GM21360 (cell line): ENCODE results near the gene C4orf51.
A peak's percentile ranks its signal among the peaks of the same experiment; 100 is the strongest.

Experiments
- ATAC-seq: cut with Tn5 transposase; IDR thresholded peaks from one replicate; pipeline ENCODE4 v1.9.1; 2021; ENCODE audit warnings: mild to moderate bottlenecking, moderate library complexity; ENCODE audit not compliant: unreplicated experiment

C4orf51 gene

DNA sequence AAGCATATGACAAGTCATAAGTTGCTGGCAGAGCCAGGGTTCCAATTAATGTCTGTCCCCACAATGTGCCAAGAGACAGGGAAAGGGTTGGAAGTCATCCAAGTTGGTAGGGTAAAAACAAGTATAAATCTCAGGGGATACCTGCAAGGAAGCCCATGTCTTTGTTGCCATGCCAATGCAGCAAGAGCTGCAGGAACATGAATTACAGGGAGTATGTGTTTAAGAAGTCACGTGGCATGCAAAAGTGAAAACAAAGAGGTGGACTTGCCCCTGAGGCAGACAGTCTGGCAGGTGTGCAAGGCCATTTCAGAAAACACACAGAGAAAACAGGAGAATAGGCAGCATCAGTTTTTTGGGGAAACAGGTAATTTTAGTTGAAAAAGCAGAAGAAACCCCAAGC lies 29.4 kb downstream of the C4orf51 start:
- ATAC-seq = no peak

DNA sequence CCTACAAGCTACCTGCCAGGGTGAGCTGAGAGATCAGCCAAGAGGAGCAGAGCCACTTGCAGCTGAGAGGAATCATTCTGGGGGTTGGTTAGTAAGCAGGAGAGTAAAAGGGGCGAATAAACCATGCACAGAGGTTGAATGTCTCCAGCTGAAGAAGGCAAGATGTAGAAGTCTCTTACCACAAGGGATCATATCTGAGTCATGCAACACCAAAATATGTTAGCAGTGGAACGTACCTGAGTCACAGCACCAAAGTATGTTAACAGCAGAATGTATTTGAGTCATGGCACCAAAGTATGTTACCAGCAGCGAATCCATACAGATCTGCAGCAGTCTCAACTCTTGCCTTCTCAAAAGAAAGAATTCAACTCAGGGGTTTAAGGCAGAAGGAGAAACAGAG lies 29.9 kb downstream of the C4orf51 start:
- no peak for ATAC-seq

DNA sequence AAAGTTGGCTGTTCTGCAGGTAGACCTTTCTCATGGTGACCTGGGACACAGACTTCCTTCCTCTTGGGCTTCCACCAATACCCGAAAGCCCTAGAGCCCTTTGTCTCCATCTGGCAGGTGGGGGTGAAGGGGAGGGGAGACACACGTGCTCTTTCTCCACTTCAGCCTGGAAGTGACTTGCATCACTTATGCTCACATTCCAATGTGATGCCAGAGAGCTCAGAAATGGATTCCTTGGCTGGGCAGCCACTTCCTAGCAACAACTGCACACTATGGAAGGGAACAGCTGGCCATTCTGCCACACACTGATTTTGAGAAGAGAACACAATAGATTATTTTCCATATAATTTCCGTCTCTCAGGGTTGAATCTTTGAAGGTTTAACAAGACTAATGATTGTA lies 36.3 kb downstream of the C4orf51 start:
- ATAC-seq = no peak

DNA sequence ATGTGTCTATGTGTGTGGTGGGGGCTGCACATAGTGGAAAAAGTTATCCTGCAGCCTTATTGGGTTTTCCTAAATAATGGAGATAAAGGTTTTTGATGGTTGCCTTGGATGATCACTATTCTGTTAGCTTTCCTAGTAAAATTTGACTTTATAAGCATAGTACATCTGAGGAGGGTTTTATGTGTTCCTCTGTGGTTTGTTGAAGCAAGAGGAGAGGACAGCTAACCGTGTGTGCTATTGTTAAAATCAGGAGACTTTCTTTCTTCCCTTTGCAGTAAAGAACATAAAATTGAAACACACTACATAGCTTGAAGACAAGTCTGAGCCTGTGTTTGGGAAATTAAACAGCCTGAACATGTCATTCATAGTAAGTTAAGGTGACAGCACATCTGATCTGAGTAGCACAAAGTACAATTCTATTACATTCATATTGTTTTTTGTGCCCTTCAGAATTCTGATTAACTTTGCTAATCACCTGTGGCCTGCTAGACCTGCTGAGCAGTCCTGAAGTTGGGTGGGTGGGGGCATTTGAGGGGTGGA lies 36.8 kb downstream of the C4orf51 start:
- ATAC-seq = no peak

DNA sequence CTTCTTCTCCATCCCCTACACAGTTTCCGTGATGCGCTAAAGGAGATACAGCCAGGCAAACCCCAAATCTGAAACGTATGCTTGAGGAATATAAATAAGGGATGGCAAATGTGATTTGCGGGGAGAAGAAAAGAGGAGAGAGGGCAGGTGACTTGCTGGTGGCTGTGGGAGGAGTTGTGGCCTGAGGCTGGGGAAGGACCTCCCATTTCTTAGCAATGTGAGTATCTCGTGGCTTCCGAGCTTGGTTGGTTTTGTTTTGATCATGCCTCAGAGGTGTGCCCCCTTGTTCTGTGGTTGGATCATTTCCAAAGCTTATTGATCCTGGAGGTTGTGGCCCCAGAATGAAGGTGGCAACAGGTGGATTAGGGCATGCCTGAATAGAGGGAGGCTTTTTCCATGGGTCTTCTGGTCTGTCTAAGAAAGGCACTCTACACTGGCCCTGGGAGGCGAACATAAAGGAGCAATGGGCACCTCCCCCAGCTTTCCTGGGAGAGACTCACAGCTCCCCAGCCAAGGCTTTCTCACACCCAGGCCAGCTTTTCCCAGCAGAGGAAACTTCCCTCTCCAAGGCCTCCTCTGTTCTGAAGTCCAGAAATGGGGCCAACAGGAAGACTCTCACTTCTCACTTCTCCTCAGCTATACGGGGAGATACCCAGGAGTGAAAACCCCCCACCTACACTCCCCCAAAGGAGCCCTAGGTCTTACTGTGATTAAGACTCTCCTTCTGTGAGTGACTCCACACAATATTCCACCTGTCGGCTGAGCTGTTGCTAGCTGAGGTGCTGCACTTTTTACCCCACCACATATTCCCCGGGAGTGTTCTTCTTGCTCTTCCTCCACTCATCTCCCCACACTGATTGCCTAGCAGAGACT lies 40.0 kb downstream of the C4orf51 start:
- peak; percentile 61 for ATAC-seq

DNA sequence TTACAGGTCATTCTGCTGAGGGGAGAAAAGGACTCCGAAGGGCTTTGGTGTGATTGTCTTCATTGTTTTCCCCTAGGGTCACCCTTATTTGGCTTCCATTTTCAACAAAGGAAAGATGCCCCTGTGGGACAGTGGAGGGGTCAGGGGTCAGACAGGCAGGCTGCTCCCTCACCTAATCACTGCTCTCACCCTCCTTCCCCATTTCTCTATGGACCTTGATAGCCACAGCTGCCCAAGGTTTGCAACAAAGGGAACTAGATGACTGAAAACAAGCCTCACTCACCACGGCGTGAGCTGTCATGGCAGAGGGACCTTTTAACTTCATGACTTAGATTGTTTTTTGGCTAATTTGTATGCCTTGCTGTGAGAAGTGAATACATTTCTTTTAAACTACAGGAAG lies 40.7 kb downstream of the C4orf51 start:
- no peak for ATAC-seq

DNA sequence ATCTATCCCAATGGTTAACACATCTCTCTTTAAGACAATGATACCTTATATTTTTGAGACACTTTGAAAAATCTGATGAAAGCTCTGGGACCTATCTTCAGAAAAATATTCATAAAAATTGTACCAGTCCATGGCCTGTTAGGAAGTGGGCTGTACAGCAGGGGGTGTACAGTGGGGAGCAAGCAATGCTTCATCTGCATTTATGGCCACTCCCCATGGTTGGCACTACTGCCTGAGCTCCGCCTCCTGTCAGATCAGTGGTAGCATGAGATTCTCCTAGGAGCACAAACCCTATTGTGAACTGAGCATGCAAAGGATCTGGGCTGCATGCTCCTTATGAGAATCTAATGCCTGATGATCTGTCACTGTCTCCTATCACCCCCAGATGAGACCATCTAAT lies 42.6 kb downstream of the C4orf51 start:
- no peak for ATAC-seq

DNA sequence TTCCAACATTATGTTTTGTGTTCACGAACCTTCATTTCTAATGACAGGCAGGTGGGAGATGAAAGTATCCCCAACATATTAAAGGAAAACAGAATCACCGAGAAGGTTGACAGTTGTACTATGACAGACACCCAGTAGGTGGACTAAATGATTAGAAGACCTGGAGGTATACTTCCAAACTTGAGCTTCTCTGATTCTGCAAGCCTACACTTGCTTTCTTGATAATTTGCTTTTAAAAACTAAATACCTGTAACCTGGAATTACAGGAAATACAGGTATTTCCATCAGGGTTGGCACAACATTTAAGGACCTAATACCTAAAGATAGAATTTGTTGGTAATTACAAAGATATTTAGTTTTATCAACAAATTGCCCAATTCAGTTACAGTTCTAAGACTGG lies 43.4 kb downstream of the C4orf51 start:
- no peak for ATAC-seq

DNA sequence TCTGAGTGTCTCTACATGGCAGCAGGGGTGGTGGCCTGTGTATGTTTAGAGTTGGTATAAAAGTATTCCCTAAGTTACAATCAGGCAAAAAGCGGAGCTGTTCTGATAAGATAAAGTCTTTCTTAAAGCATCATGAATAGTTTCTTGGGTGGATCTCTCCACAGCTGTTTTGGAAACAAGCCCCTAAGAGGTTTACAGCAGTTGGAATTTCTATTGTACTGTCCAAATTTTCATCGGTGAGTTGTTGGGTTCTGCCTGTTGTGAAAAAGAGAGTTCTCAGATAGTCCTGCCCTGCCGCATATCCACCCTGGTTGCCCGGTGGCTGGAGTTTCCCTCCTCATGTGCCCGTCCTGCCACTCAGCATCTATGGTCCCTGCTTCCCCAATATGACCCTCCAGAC lies 50.1 kb downstream of the C4orf51 start:
- no peak for ATAC-seq

DNA sequence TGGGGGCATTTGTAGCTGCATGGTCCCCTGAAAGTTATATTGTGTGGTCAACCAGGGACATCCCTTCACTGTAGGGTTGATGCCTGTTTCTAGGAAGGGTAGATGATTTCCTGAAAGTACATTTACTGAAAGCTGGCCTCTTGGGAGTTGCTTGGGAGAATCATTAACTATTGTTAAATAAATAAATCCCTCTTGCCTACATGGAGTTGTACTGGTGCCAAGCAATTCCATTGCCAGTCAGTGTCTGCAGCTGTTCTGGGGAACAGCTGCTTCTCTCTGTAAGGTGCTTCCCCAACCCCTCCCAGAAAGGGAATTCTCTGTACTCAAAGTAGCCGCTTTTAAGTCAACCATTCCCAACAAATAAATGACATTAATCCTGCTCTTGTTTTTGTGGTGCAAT lies 51.1 kb downstream of the C4orf51 start:
- ATAC-seq = no peak

DNA sequence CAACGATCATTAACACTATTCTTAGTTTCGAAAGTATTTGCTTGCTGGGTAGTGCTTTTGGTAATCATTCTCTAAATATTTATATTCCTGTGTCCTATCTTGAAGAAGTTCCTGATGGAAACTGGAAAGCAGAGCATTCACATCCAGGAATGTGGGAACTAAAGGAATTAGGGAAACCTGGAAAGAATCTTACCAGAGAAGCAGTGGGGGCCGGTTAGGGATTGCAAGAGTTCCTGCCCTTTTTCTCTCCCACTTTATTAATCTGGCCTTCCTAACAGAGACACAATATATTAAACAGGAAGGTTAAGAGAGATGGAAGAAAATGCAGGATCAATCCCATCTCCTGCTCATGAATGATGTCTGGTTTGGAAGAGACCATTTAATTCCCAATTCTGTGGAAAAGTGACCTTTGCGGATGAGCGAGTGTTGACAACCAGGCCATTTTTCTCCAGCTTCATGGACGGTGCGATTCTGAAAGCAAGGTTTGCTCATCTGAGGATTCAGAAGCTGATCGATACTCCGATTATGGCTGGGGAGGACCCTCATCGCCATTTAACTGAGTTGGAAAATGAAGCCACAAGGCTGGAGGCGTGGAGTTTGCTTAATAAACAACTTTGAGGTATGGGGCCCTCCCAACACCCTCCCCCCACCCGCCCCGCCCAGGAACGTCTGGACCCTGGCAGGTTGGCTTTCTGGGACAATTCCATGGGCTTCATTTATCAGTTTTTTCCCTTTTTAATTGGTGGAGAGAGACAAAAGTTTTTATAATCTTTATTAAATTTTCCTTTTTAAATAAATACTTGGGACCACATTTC lies 52.3 kb downstream of the C4orf51 start:
- no peak for ATAC-seq

DNA sequence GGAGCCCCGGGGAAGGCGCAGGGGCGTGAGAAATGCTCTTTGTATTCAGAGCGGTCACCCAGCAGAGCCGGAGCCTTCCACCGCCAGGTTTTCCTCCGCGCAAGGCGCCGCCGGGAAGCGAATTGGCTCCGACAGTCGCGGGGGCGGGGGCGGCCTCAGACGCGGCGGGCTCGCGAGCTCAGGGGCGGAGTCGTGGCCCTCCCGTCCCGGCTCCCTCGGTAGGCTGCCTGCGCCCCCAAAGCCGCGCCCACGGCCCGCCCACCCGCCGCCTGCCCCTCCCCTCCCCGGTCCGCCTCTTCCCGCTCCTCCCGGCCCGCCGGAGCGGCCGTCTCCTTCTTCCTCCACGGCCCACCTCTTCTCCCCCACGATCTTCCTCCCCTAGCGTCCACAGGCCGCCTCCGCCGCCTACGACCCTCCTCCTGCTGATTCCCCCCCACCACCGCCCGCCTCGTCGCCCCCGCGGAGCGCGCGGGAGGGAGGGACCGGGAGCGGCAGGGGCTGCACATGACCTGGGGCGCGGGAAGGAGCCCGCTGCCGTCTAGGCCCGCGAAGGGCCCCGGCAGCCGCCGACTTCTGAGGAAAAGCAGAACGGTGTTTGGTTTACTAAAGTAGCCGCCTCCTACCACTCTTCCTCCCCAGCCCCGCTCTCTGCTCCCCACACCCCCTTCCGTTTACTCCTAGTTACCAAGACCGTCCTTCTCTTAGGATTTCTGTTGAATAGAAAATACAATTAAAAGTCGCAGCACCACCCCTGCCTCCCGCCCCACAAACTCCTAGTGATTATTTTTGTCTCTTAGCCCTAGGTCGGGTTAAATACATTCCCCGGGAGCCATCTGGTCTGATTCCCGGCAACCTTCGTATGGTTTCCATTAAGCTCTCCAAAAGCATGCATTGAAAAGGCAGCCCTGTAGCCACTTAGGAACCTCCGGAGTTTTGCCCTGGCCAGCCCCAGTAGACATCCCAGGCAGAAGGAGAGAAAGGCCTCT lies 53.2 kb downstream of the C4orf51 start:
- ATAC-seq = peak; percentile 90

DNA sequence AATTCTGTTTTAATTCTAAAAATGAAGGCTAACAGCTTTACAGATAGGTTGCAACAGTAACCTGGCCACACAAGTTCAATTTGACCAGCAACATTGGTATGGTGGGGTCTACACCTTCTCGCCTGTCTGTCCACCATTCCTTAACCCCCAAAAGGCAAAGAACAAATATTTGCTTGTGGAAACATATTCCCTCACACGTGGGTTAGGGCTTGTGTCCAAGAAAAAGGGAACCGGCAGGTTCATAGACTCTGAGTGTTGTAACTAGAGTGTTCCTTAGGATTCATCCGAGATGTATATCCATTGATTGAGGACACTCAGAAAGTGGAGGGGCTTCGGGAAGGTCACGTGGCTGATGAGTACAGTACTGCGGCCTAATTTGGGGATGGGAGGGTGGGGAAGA lies 54.1 kb downstream of the C4orf51 start:
- no peak for ATAC-seq

DNA sequence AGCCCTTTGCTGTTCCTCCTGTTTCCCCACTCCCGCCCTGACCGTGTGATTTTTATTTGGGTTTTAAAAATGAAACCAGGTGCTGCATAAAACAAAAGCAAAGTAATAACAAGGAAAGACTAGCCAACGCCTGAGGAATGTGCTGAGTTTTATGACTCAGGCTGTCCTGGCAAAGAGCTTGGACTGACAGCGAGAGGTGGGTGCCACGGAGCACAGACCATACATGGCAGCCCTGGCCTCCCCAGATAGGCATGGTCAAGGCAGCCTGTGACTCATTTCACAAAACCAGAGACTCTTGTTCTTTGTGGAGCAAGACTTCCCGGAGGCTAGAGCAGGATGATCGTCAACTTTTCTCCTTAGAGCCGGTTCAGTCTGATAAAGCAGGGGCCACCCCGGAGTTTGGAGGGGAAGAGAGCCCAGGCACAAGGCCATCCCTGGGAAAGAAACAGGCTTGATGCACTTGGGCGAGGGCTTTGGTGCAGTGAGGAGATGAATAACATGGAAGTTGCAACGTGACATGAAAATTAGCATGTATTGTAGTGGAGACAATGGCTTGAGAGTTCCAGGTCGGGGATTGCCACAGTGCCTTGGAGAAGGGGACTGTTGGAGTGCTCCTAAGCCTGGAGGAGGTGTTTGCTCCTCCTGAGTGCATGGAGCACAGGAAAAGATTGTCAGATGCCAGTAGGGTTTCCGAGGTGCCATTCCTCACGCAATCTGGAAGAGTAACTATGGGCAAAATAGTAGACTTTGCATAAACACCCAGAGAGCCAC lies 54.8 kb downstream of the C4orf51 start:
- no peak for ATAC-seq

DNA sequence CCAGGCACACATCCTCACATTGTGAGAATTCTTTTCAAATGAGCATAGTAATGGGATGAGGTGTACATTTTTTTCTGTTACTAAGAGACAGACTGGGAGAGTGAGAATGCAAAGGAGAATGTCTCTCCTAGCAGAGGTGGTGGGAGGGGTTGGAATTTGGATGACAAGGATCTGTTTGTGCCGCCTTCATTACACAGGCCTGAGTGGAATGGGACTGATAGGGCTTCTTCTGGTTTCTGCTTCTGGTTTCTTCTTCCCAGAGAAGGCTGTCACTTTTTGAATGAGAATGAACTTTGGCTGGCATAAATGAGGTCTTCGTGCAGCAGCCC lies 55.4 kb downstream of the C4orf51 start:
- no peak for ATAC-seq

DNA sequence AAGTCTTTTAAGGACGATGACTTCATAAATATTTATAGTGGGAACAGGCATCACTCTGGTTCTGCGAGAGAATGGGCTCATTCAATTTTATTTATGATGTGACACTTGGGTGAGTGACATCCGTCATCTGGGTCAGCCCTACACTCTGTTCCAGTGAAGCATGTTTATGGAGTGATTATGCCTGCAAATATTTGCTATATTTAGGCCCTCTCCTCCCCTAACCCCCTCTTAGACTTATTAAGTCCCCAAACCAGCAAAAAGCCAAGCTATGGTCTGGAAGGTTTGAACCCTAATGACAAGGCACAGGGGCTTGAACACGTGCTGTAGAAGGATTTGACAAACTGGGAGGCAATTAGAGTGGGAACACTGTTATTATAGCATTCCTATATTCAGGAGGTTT lies 55.9 kb downstream of the C4orf51 start:
- ATAC-seq = no peak

DNA sequence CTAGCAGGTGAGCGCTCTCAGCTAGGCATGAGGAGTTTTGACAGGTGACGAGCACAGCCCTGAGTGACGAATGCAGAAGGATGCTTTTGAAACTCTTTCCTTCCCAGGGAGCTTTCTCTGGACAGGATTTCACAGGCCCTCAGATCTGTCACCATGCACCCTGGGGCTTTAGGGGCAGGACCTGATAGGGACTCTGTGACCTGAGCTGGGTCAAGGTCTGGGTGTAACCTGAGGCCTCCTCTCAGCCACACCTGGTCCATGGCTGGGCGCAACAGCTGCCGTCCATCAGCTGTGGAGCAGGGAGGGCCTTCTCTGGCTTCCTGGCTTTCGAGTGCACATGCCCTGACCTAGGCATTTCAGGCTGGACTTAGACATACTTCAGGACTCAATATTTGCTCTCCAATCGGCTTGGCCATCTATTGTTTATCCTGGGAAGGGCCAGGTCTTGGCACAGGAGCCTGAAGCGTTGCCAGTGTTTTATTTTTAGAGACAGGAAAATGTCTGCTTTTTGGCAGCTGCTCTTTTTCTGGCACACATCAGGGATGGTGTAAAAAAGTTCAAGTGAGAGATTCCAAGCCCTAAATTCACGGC lies 56.4 kb downstream of the C4orf51 start:
- no peak for ATAC-seq

DNA sequence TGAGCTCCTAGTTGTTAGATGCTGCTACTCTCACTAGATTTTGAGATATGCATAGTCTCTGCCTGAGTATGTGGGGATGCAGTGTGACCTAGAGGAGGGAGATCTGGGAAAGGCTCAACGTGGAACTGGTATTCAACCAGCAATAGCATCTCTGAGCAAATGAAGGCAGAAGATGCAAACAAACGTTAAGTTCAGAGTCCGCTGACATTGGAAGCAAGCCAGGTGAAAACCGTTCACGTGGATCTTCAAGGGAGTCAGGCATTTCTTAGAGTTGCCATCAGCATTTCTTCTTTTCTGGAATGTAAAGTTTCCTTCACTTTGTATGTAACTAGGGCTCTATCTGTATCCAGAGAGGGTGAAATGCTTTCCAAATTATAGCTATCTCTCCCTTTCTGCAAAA lies 59.9 kb downstream of the C4orf51 start:
- no peak for ATAC-seq

DNA sequence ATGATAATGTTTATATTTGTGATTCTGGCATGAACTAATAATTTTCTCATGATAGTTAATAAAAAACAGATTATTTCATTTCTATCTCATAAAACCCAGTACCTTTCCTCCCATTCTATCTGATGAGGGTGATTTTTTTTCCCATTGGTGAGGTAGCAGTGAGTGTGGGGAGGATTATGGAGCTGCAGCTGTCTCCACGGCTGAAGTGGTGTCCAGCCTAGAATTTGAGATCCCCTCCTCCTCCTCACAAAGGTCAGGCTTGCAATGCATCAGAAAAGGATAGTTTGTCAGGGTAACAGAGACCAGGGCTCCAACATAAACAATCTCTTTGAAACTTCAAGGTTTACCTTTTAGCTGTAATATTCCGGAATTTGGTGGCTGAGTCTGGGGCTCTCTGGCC lies 60.9 kb downstream of the C4orf51 start:
- no peak for ATAC-seq

DNA sequence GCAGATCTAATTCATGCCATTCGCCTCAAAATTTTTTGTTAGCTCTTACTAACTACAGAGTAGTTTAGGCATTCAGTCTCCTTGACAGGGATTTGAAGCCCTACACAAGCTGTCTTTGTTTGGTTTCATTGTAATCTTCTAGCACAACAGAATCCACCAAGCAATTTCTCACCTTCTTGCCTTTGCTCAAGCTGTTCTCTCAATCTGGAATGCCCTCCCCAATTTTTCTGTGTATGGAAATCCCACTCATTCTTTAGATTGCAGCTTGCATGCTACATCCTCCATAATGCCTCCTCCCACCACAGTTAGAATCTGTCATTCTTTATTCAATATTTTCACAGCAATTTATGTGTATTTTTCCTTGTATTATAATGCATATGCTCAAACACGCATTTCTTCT lies 63.7 kb downstream of the C4orf51 start:
- no peak for ATAC-seq
